Breast epithelium (tissue), 3 donors: ENCODE results near the gene TICRR.

ENCODE experiments used
- CTCF ChIP-seq, 3 donors: fragments of 450-650 bp; IDR thresholded peaks; one replicate each; pipeline ENCODE4 v1.5.1; 2016 to 2017; ENCODE audit warnings: antibody characterized with exemption in 3 of 3, mild to moderate bottlenecking in 3 of 3, moderate library complexity in 3 of 3
- POLR2A ChIP-seq: fragments of 450-650 bp; IDR thresholded peaks from one replicate; pipeline ENCODE4 v1.6.1; 2016; ENCODE audit warnings: antibody characterized with exemption, mild to moderate bottlenecking, moderate library complexity
- POLR2AphosphoS5 ChIP-seq, 3 donors: sonication (generic); formaldehyde crosslinking; IDR thresholded peaks; one replicate each; pipeline ENCODE4 v1.6.1; 2017; ENCODE audit warnings: antibody characterized with exemption in 3 of 3

- TF ChIP-seq CTCF (IDR thresholded peaks at IDR 0.05): no peak
- TF ChIP-seq POLR2A: no peak
- no peak for TF ChIP-seq POLR2AphosphoS5 (IDR thresholded peaks at IDR 0.05)
Measured at GRCh38 chr15:89633585-89633984, 58.3 kb downstream of the TICRR start.
